Muscle of arm (tissue), 12 donors: Measurements from ENCODE around the gene PI4KA. TPM values are rescaled to one million over a fixed set of nuclear protein-coding genes. Genes with fewer than 3 reads are reported as not detected.
"Not testable (repeated sequence)": the region's sequence is repeated elsewhere in the genome, so short reads cannot be mapped to it uniquely, and the experiment has no call there.

ENCODE experiments used
- DNase-seq: peaks from one replicate; pipeline ENCODE4 v3.0.0-alpha.2; 2013
- polyA plus RNA-seq, 12 donors: library from polyadenylated mRNA; unstranded; fragments of 120-200 nt; gene quantifications; one replicate each; pipeline ENCODE4 v1.2.1, GENCODE V29; 2013; ENCODE audit not compliant: insufficient read length in 12 of 12

Gene PI4KA
- polyA plus RNA-seq, 12 donors: 27.8 to 52.1 (median 31.0) TPM; not detected in 1

- DNase-seq: no peak
Observed at GRCh38 chr22:20852076-20852475, 6.5 kb downstream of the PI4KA start.

DNA sequence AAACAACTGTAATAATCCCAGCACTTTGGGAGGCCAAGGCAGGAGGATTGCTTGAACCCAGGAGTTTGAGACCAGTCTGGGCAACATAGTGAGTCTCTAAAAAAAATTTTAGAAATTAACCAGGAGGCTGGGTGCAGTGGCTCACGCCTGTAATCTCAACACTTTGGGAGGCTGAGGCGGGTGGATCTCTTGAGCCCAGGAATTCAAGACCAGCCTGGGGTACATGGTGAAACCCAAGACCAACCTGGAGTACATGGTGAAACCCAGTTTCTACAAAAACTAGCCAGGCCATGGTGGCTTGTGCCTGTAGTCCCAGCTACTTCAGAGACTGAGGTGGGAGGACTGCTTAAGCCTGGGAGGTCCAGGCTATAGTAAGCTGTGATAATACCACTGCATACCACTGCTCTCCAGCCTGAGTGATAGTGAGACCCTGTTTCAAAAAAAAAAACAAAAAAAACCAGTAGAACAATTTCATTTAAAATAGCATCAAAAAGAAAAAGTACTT is 11.2 kb downstream of the PI4KA start:
- no peak for DNase-seq

- DNase-seq: no peak
Observed at GRCh38 chr22:20844055-20845037, 14.3 kb downstream of the PI4KA start.

DNA sequence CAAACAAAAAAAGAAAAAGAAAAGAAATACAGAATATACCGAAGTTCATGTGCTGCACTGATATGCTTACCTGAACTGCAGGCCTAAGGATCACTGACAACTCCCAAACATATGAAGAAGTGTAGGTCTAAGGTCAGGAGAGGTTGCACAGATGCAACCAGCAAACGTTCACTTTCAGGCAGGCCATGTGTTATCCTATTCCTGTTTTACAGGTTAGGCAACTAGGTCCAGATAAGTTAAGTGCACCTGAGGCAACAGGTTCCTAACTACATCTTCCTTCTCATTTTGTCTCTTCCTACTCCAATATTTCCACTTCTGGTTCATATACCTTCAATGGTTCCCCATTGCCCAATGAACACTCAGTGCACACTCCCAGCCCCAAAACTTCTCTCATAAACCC is 15.1 kb downstream of the PI4KA start:
- no peak for DNase-seq

DNA sequence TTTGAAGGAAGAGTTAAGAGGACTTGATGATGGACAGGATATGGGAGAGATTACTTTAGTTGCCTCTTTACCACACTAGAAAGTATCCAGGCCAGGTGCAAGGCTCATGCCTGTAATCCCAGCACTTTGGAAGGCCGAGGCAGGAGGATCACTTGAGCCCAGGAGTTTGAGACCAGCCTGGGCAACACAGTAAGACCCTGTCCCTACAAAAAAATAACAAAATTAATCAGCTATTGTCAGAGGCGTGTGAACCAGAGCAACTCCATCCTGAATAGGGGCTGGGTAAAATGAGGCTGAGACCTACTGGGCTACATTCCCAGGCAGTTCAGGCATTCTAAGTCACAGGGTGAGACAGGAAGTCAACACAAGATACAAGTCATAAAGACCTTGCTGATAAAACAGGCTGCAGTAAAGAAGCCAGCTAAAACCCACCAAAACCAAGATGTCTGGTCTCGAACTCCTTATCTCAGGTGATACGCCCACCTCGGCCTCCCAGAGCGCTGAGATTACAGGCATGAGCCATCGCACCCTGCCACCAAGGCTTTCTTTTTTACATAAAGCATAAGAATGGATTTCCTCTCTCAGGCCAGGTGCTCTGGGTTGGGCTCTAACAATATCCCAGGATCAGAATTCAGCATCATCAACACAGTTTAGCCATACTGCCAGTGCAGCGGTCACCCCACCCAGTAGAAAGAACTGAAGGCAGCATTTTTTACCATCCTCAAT is 17.8 kb downstream of the PI4KA start:
- DNase-seq: no peak

- no peak for DNase-seq
Observed at GRCh38 chr22:20839837-20840645, 18.6 kb downstream of the PI4KA start.

DNA sequence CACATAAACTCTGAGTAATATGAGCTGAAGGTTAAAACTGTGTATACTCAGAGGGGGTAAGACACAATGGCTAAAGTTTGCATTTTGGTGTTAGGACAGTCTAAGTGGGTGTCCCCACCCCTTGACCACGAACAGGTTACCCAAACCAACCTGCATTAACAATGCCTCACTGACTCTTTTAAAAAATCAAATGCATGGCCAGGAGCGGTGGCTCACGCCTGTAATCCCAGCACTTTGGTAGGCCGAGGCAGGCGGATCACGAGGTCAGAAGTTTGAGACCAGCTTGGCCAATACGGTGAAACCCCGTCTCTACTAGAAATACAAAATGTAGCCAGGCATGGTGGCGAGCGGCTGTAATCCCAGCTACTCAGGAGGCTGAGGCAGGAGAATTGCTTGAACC is 19.3 kb downstream of the PI4KA start:
- not testable (repeated sequence) for DNase-seq

DNA sequence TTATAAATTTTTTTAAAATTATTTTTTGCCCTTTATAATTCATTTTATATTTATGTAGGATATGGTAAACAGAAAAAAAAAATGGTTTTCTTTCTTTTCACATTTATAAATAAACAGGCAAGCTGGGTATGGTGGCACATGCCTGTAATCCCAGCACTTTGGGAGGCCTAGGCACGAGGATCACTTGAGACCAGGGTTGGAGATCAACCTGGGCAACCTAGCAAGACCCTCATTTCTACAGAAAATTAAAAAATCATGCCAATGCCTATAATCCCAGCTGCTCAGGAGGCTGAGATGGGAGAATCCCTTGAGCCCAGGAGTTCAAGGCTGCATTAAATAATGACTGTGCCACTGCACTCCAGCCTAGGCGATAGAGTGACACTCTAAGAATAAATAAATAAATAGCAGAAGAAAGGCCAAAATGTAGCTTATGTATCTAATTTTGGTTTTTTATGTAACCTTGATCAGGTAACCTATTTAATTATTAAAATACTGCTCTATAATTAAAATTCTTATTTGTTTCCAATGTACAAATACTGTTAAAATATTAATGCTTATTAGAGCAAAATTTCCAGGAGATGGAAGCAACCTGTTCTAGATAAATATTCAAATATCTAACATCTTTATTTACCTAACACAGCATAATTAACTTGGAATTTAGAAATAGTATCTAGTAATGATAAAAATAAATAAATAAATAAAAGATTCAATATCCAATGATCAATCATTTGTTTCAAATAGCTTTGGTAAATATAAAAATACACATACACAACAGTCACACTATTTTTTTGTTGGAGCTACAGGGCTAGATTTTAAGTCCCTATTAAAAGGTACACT is 21.4 kb downstream of the PI4KA start:
- DNase-seq: no peak

DNA sequence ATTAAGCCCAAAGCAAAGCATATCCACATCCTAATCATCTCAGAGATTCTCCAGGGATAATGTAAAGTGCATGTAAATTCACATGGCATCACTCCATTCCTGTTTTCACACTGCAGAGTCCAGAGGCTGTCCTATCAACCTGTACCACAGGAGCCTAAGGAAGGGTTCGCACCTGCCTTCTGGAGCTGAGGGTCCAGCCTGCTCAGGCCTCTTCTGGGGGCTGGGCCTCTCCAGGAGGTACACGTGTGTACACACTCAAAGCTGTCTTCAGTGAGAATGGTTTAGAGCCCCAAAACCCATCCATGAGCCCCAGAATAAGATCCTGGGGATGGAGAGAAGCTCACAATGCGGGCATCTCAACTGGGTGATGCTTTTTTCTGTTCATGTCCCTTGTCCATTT is 23.9 kb downstream of the PI4KA start:
- DNase-seq: no peak

GRCh38 chr22:20834206-20834605 is 24.4 kb downstream of the PI4KA start:
- DNase-seq: no peak

DNA sequence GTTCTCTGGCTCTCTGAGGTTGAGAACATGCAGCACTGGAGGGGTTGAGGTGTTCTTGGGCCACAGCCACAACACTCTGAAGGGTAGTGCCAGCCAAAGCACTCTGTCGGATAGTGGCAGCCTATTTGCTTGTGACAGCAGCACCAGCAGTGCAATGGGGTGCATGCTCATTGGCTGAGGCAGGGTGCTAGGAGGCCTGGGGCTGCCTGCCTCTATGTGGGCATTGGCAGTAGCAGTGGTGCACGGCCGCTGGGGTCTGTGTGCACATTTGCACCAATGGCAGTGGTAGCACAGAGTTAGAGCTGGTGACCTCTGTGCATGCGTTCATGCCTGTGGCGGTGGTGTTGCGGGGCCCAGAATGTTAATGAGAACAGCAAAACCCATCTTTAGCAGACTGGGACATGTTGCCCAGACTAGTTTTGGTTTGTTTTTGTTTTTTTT is 25.4 kb downstream of the PI4KA start:
- no peak for DNase-seq

GRCh38 chr22:20829491-20830134 is 29.0 kb downstream of the PI4KA start:
- no peak for DNase-seq

DNA sequence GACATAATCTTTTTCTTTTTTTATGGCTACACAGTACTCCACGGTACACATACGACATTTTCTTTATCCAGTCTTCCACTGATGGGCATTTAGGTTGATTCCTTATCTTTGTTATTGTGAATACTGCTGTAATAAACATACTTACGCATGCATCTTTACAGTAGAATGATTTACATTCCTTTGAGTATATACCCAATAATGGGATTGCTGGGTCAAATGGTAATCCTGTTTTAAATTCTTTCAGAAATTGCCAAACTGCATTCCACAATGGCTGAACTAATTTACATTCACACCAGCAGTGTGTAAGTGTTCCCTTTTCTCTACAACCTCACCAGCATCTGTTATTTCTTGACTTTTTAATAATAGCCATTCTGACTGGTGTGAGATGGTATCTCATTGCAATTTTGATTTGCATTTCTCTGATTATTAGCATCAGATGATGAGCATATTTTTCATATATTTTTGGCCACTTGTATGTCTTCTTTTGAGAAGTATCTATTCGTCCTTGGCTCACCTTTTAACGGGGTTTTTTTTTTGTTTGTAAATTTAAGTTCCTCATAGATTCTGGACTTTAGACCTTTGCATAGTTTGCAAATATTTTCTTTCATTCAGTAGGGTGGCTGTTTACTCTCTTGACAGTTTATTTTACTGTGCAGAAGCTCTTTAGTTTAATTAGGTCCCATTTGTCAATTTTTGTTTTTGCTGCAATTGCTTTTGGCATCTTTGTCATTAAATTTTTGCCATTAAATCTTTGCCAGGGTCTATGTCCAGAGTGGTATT is 32.0 kb downstream of the PI4KA start:
- not testable (repeated sequence) for DNase-seq

DNA sequence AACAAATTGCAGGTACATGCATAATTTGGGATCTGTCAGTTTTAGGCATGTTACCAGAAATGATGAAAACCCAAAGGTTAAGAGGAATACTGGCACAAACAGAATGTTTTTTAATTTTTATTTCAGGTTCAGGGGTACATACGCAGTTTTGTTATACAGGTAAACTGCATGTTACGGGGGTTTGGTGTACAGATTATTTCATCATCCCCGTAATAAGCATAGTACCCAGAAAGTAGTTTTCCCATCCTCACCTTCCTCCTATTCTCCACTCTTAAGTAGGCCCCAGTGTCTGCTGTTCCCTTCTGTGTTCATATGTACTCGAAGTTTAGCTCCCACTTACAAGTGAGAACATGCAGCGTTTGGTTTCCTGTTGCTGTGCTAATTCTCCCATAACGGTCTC is 33.0 kb downstream of the PI4KA start:
- DNase-seq: no peak

DNA sequence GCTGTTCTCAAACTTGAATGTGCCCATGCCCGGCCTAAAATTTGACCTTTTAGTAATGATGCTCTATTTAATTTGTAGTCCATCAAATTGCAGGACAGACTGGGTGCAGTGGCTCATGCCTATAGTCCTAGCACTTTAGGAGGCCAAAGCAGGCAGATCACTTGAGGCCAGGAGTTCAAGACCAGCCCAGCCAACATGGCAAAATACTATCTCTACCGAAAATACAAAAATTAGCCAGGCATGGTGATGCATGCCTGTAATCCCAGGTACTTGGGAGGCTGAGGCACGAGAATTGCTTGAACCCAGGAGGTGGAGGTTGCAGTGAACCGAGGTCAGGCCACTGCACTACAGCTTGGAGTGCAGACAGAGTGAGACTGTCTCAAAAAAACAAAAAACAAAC is 33.4 kb downstream of the PI4KA start:
- not testable (repeated sequence) for DNase-seq

- no peak for DNase-seq
Observed at GRCh38 chr22:20823264-20823663, 35.3 kb downstream of the PI4KA start.

DNA sequence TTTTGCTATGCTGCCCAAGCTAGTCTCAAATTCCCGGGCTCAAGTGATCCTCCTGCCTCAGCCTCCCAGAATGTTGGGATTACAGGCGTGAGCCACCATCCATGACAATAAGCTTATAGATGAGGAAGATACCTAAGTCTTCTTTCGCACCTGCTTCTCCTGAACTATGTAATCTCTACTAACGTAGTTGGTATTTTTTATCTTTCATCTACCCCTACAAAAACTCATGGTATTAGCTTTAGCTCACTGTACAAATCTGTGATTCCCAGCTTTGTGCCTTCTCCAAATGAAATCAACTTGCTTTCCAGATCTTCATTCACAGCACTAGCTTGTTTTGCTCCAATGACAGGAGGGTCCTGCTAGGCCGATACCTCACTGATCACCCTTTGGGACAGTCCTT is 36.4 kb downstream of the PI4KA start:
- DNase-seq: no peak

DNA sequence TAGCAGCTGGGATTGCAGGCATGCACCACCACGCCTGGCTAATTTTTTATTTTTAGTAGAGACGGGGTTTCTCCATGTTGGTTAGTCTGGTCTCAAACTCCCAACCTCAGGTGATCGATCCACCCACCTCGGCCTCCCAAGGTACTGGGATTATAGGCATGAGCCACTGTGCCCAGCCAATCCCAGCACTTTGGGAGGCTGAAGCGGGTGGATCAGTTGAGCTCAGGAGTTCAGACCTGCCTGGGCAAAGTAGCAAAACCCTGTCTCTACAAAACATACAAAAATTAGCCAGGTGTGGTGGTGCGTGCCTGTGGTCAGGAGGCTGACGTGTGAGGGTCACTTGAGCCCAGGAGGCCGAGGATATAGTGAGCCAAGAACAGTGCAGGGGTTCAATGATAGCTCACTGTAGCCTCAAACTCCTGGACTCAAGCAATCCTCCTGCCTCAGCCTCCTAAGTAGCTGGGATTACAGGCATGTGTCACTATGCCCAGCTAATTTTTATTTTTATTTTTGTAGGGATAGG is 36.8 kb downstream of the PI4KA start:
- DNase-seq: not testable (repeated sequence)

DNA sequence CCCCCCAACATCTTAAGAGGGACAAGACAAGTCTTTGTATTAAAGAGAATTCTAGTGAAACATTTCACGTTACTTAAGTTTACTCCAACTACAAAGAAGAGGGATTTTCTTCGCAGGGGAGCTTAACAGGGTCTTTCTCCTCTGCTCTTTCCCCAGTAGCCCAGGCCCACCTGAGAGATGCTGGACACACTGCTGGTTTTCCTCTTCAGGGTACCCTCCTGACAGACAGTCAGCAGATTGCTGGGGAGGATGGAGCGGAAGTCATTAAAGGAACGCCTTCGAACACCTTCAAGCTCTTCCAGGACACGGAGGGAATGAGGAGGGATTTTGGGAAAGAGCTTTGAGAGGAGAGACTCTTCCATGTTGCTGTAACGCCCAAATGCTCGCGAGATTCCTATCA is 39.1 kb downstream of the PI4KA start:
- DNase-seq: no peak
